Prostate gland (tissue), 2 donors: ENCODE measurements around the gene PPP4R3B. TPM values are rescaled to one million over a fixed set of nuclear protein-coding genes. Genes with fewer than 3 reads are reported as not detected.

Experiments used
- DNase-seq: peaks from one replicate; pipeline ENCODE4 v3.0.0-alpha.2; 2019; ENCODE audit warnings: low spot score
- H3K27ac ChIP-seq, 2 donors: fragments of 200-600 bp; sonication (generic); 2 replicates each; pipeline ENCODE4 v1.5.1; 2017 to 2019
- H3K27me3 ChIP-seq: fragments of 200-600 bp; sonication (generic); replicated peaks from 2 replicates; pipeline ENCODE4 v1.5.1; 2019; ENCODE audit not compliant: insufficient read depth
- H3K36me3 ChIP-seq, 2 donors: fragments of 200-600 bp; sonication (generic); 1 replicate in 1 of 2; 2 replicates in 1 of 2; pipeline versions ENCODE4 v1.5.1 to v1.8.1; 2017 to 2019
- H3K4me1 ChIP-seq: fragments of 200-600 bp; sonication (generic); replicated peaks from 2 replicates; pipeline ENCODE4 v1.5.1; 2019
- H3K4me3 ChIP-seq, 2 donors: fragments of 200-600 bp; sonication (generic); 2 replicates each; pipeline ENCODE4 v1.5.1; 2017 to 2019
- H3K9me3 ChIP-seq: fragments of 200-600 bp; sonication (generic); 2 replicates; pipeline ENCODE4 v1.5.1; 2017
- CTCF ChIP-seq, 4 experiments: fragments of 200-600 bp in 2 of 4; fragments of 450-650 bp in 2 of 4; sonication (generic) in 2 of 4; IDR thresholded peaks; 1 replicate in 3 of 4; 2 replicates in 1 of 4; pipeline ENCODE4 v1.5.1; 2016 to 2019; ENCODE audit warnings: antibody characterized with exemption in 4 of 4, mild to moderate bottlenecking in 2 of 4, moderate library complexity in 2 of 4
- POLR2A ChIP-seq: fragments of 450-650 bp; IDR thresholded peaks from one replicate; pipeline ENCODE4 v1.6.1; 2016; ENCODE audit warnings: antibody characterized with exemption, mild to moderate bottlenecking
- POLR2AphosphoS5 ChIP-seq: sonication (generic); formaldehyde crosslinking; IDR thresholded peaks from one replicate; pipeline ENCODE4 v1.6.1; 2017; ENCODE audit warnings: antibody characterized with exemption
- WGBS: methylation state at CpG from one replicate; pipeline ENCODE4 v1.1.5; 2018; 5-methylcytosine and 5-hydroxymethylcytosine counted together
- intact Hi-C: fragments of 100-400 bp; cut with DNase I; formaldehyde crosslinking; loops from one replicate; pipeline ENCODE4 v1.14.2; 2022
- total RNA-seq, 2 donors: library from RNA; depleted of rRNA; stranded (reverse); fragments of >200 nt; gene quantifications; one replicate each; pipeline ENCODE4 v1.1.0, GENCODE V29; 2016

PPP4R3B gene
- total RNA-seq, 2 donors from 2014 or later = 51.4 to 62.0 TPM

GRCh38 chr2:55518841-55519165 is 98.6 kb downstream of the PPP4R3B start:
- 35% methylated on average over 9 of the region's 9 CpGs for WGBS
- H3K4me3 ChIP-seq = peak overlapping the region; percentile 72 to 77
- intact Hi-C loops = loop anchor here (2.0 to 10.0 kb wide), 2 partner anchors 104 to 236 kb away; partner anchors contain the start of gene CCDC88A
- no peaks in the 10 kb centered on the region for H3K36me3 ChIP-seq
- TF ChIP-seq CTCF (IDR thresholded peaks at IDR 0.05) = no peak
- TF ChIP-seq POLR2A = no peak
- TF ChIP-seq POLR2AphosphoS5 = no peak
- H3K27ac ChIP-seq = peak overlapping the region; percentile 83 to 85
- H3K4me1 ChIP-seq = no peaks in the 10 kb centered on the region
- no peaks in the 10 kb centered on the region for H3K9me3 ChIP-seq
- DNase-seq = no peak
- no peaks in the 10 kb centered on the region for H3K27me3 ChIP-seq

- DNase-seq = no peak
- 35% methylated on average over 7 of the region's 7 CpGs for WGBS
- H3K4me1 ChIP-seq = no peaks in the 10 kb centered on the region
- no peak overlapping the region for H3K4me3 ChIP-seq
- TF ChIP-seq POLR2AphosphoS5 = no peak
- peak in 1 of 4 experiments; percentile 13 for TF ChIP-seq CTCF (IDR thresholded peaks at IDR 0.05)
- intact Hi-C loops = loop anchor here (10.0 kb wide), 1 partner anchor 97 kb away; the partner anchor contains the start of gene CCDC88A
- no peaks in the 10 kb centered on the region for H3K36me3 ChIP-seq
- H3K27me3 ChIP-seq = no peaks in the 10 kb centered on the region
- no peaks in the 10 kb centered on the region for H3K9me3 ChIP-seq
- no peak overlapping the region for H3K27ac ChIP-seq
Measured at GRCh38 chr2:55511508-55512124, 105.8 kb downstream of the PPP4R3B start.

DNA sequence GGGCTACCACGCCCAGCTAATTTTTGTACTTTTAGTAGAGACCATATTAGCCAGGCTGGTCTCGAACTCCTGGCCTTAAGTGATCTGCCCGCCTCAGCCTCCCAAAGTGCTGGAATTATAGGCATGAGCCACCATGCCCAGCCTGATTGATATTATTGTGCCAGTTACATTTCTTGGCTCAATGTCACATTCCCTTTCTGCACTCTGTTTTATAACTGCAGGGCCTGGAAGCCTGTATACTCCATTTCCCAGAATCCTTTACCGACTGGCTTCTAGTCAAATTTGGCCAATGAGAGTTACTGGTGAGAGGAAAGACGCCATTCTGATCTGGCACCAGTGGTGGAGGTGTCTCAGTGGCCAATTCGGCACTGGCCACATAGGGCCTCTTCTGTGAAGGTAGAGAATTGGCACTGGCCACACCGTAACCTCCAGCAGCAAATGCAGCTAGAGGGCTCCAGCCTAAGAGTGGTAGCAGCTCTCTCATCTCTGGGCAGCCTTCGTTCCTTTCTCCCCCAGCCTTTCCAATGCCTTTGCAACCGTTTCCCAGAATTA is 114.8 kb downstream of the PPP4R3B start:
- H3K27me3 ChIP-seq = no peaks in the 10 kb centered on the region
- no peaks in the 10 kb centered on the region for H3K36me3 ChIP-seq
- DNase-seq = no peak
- TF ChIP-seq CTCF (IDR thresholded peaks at IDR 0.05) (no peak), POLR2AphosphoS5 (no peak), POLR2A (no peak)
- H3K9me3 ChIP-seq = no peaks in the 10 kb centered on the region
- 93% methylated on average over 9 of the region's 9 CpGs for WGBS
- H3K27ac ChIP-seq = no peak overlapping the region
- intact Hi-C loops = no loop called here
- H3K4me3 ChIP-seq = no peak overlapping the region
- H3K4me1 ChIP-seq = no peaks in the 10 kb centered on the region

GRCh38 chr2:55500025-55500424 is 117.4 kb downstream of the PPP4R3B start:
- intact Hi-C loops = no loop called here

More at GRCh38 chr2:55500025-55500424, 117.4 kb downstream of the PPP4R3B start:
- no peaks in the 10 kb centered on the region for H3K36me3 ChIP-seq
- H3K9me3 ChIP-seq = no peaks in the 10 kb centered on the region
- DNase-seq = no peak
- H3K27me3 ChIP-seq = no peaks in the 10 kb centered on the region
- no peak overlapping the region for H3K4me3 ChIP-seq
- no peaks in the 10 kb centered on the region for H3K4me1 ChIP-seq
- WGBS = 74% methylated on average over 2 of the region's 2 CpGs
- H3K27ac ChIP-seq = no peak overlapping the region
- TF ChIP-seq POLR2A = no peak
- TF ChIP-seq CTCF (IDR thresholded peaks at IDR 0.05) = no peak
- no peak for TF ChIP-seq POLR2AphosphoS5
